K562 (cell line): ENCODE measurements around the gene ASPDH. TPM values are rescaled to one million over a fixed set of nuclear protein-coding genes. Genes with fewer than 3 reads are reported as not detected.
A peak's percentile ranks its signal among the peaks of the same experiment; 100 is the strongest.

ENCODE experiments used
- CBFB ChIP-seq: sonication (generic); formaldehyde crosslinking; IDR thresholded peaks from 2 replicates; pipeline ENCODE4 v1.4.0; 2020; ENCODE audit warnings: mild to moderate bottlenecking, missing genetic modification reagents
- CHCHD3 ChIP-seq: fragments of 250-450 bp; sonication (Bioruptor Pico); IDR thresholded peaks from 2 replicates; pipeline ENCODE4 v2.1.2; 2022; ENCODE audit warnings: mild to moderate bottlenecking
- MTA1 ChIP-seq: fragments of 450-650 bp; IDR thresholded peaks from 2 replicates; pipeline ENCODE4 v1.6.1; 2017; ENCODE audit warnings: borderline replicate concordance
- SRSF7 ChIP-seq: fragments of 200-400 bp; formaldehyde crosslinking; optimal IDR thresholded peaks from 2 replicates; pipeline ENCODE3; 2017; ENCODE audit warnings: mild to moderate bottlenecking, low read depth, low read length
- TAF15 ChIP-seq: fragments of 200-400 bp; formaldehyde crosslinking; IDR thresholded peaks from 2 replicates; pipeline ENCODE4 v1.6.1; 2017; ENCODE audit warnings: mild to moderate bottlenecking, low read depth, low read length, moderate library complexity
- TCFL5 ChIP-seq: fragments of 250-450 bp; sonication (Bioruptor Pico); conservative IDR thresholded peaks from 2 replicates; pipeline ENCODE4 v1.6.1; 2021; ENCODE audit warnings: mild to moderate bottlenecking, moderate library complexity, matching md5 sums
- ZBED1 ChIP-seq: IDR thresholded peaks from 2 replicates; pipeline ENCODE4 v1.6.1; 2014
- polyA plus RNA-seq, 8 experiments: library from polyadenylated mRNA; depleted of rRNA in 4 of 8; stranded (reverse) in 5 of 8; unstranded in 3 of 8; fragments of >200 nt; fragmentation: Nextera tagmentation in 2 of 8; fragmentation: Illumina TruSeq in 1 of 8; extraction: Ambion mirVana in 2 of 8; extraction: Trizol in 1 of 8; gene quantifications; 2 replicates each; pipeline versions ENCODE4 v1.2.1 to v1.2.3, GENCODE V29; 2011 to 2014; ENCODE audit warnings: inconsistent platforms in 1 of 8, missing spikeins in 1 of 8
- total RNA-seq, 7 experiments: library from RNA; depleted of rRNA in 6 of 7; stranded (reverse); fragments of >200 nt in 6 of 7; fragmentation: Illumina TruSeq in 2 of 7; extraction: Trizol in 2 of 7; gene quantifications; 2 replicates each; pipeline versions ENCODE4 v1.2.1 to v1.2.3, GENCODE V29; 2011 to 2021; ENCODE audit warnings: low replicate concordance in 1 of 7
- TF ChIP-seq, protein P1 (sequence below): fragments of 450-650 bp; IDR thresholded peaks from 2 replicates; pipeline ENCODE4 v1.6.1; 2016; ENCODE audit warnings: low read depth
- TF ChIP-seq, protein P2 (sequence below): fragments of 250-450 bp; sonication (Bioruptor Pico); IDR thresholded peaks from 2 replicates; pipeline ENCODE4 v1.4.0; 2020
- TF ChIP-seq, protein P3 (sequence below): sonication (generic); formaldehyde crosslinking; IDR thresholded peaks from 2 replicates; pipeline ENCODE4 v1.5.0; 2020; ENCODE audit warnings: missing genetic modification reagents
- TF ChIP-seq, protein P4 (sequence below): sonication (generic); formaldehyde crosslinking; IDR thresholded peaks from 2 replicates; pipeline ENCODE4 v1.4.0; 2020; ENCODE audit warnings: mild to moderate bottlenecking, missing genetic modification reagents

The ASPDH gene
- total and polyA plus RNA-seq, 9 of the 15 experiments (the other 6 are each of a cell fraction or from before 2014, with no cell fraction given): not detected

DNA sequence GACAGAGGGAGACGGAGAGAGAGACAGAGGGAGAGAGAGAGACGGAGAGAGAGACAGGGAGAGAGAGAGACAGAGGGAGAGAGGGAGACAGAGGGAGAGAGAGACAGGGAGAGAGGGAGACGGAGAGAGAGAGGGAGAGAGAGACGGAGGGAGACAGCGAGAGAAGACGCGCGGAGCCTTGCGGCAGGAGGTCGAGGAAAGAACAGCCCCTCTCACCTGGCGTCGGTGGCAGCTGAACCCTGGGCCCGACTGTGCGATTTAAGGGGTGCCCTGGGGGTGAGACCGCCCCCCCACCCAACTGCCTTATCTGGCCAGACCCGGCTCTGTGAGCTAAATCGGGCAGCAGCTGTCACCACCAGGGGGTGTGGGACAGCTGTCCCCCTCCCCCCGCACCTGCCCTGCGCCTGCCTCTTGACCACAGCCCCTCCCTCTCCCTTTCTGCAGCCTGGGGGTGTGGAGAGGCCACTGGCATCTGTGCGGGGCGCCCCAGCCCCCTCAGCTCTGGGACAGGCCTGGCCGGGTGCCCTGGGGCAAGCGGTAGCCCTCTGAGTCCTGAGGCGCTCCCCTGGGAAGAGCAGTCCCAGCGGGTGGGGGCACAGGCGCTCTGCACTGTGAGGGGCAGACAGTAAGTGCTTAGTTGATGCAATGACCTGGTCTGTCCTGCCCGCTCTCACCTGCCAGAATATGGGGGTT, 13.5 kb downstream of the ASPDH start (continued):
- TF ChIP-seq, protein P1, sequence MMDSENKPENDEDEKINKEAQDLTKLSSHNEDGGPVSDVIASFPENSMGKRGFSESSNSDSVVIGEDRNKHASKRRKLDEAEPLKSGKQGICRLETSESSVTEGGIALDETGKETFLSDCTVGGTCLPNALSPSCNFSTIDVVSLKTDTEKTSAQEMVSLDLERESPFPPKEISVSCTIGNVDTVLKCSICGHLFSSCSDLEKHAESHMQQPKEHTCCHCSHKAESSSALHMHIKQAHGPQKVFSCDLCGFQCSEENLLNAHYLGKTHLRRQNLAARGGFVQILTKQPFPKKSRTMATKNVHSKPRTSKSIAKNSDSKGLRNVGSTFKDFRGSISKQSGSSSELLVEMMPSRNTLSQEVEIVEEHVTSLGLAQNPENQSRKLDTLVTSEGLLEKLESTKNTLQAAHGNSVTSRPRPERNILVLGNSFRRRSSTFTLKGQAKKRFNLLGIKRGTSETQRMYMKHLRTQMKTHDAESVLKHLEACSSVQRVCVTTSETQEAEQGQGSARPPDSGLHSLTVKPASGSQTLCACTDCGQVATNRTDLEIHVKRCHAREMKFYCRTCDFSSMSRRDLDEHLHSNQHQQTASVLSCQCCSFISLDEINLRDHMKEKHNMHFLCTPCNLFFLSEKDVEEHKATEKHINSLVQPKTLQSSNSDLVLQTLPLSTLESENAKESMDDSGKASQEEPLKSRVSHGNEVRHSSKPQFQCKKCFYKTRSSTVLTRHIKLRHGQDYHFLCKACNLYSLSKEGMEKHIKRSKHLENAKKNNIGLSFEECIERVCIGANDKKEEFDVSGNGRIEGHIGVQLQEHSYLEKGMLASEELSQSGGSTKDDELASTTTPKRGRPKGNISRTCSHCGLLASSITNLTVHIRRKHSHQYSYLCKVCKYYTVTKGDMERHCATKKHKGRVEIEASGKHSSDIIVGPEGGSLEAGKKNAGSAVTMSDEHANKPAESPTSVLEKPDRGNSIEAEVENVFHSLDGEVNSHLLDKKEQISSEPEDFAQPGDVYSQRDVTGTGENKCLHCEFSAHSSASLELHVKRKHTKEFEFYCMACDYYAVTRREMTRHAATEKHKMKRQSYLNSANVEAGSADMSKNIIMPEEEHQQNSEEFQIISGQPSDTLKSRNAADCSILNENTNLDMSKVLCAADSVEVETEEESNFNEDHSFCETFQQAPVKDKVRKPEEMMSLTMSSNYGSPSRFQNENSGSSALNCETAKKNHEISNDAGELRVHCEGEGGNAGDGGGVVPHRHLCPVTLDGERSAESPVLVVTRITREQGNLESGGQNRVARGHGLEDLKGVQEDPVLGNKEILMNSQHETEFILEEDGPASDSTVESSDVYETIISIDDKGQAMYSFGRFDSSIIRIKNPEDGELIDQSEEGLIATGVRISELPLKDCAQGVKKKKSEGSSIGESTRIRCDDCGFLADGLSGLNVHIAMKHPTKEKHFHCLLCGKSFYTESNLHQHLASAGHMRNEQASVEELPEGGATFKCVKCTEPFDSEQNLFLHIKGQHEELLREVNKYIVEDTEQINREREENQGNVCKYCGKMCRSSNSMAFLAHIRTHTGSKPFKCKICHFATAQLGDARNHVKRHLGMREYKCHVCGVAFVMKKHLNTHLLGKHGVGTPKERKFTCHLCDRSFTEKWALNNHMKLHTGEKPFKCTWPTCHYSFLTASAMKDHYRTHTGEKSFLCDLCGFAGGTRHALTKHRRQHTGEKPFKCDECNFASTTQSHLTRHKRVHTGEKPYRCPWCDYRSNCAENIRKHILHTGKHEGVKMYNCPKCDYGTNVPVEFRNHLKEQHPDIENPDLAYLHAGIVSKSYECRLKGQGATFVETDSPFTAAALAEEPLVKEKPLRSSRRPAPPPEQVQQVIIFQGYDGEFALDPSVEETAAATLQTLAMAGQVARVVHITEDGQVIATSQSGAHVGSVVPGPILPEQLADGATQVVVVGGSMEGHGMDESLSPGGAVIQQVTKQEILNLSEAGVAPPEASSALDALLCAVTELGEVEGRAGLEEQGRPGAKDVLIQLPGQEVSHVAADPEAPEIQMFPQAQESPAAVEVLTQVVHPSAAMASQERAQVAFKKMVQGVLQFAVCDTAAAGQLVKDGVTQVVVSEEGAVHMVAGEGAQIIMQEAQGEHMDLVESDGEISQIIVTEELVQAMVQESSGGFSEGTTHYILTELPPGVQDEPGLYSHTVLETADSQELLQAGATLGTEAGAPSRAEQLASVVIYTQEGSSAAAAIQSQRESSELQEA: no peak
- TF ChIP-seq TAF15: no peak
- no peak for TF ChIP-seq CHCHD3 (CRISPR knock-in tag)
- 0 out of 2 replicates have a peak, but pooled peaks have one; percentile 38 for TF ChIP-seq MTA1
- TF ChIP-seq, protein P2, sequence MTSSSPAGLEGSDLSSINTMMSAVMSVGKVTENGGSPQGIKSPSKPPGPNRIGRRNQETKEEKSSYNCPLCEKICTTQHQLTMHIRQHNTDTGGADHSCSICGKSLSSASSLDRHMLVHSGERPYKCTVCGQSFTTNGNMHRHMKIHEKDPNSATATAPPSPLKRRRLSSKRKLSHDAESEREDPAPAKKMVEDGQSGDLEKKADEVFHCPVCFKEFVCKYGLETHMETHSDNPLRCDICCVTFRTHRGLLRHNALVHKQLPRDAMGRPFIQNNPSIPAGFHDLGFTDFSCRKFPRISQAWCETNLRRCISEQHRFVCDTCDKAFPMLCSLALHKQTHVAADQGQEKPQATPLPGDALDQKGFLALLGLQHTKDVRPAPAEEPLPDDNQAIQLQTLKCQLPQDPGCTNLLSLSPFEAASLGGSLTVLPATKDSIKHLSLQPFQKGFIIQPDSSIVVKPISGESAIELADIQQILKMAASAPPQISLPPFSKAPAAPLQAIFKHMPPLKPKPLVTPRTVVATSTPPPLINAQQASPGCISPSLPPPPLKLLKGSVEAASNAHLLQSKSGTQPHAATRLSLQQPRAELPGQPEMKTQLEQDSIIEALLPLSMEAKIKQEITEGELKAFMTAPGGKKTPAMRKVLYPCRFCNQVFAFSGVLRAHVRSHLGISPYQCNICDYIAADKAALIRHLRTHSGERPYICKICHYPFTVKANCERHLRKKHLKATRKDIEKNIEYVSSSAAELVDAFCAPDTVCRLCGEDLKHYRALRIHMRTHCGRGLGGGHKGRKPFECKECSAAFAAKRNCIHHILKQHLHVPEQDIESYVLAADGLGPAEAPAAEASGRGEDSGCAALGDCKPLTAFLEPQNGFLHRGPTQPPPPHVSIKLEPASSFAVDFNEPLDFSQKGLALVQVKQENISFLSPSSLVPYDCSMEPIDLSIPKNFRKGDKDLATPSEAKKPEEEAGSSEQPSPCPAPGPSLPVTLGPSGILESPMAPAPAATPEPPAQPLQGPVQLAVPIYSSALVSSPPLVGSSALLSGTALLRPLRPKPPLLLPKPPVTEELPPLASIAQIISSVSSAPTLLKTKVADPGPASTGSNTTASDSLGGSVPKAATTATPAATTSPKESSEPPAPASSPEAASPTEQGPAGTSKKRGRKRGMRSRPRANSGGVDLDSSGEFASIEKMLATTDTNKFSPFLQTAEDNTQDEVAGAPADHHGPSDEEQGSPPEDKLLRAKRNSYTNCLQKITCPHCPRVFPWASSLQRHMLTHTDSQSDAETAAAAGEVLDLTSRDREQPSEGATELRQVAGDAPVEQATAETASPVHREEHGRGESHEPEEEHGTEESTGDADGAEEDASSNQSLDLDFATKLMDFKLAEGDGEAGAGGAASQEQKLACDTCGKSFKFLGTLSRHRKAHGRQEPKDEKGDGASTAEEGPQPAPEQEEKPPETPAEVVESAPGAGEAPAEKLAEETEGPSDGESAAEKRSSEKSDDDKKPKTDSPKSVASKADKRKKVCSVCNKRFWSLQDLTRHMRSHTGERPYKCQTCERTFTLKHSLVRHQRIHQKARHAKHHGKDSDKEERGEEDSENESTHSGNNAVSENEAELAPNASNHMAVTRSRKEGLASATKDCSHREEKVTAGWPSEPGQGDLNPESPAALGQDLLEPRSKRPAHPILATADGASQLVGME: no peak
- no peak for TF ChIP-seq SRSF7
- no peak for TF ChIP-seq TCFL5
- TF ChIP-seq, protein P3, sequence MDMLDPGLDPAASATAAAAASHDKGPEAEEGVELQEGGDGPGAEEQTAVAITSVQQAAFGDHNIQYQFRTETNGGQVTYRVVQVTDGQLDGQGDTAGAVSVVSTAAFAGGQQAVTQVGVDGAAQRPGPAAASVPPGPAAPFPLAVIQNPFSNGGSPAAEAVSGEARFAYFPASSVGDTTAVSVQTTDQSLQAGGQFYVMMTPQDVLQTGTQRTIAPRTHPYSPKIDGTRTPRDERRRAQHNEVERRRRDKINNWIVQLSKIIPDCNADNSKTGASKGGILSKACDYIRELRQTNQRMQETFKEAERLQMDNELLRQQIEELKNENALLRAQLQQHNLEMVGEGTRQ (CRISPR knock-in tag): no peak
- TF ChIP-seq CBFB (CRISPR knock-in tag): no peak
- TF ChIP-seq ZBED1: no peak
- TF ChIP-seq, protein P4, sequence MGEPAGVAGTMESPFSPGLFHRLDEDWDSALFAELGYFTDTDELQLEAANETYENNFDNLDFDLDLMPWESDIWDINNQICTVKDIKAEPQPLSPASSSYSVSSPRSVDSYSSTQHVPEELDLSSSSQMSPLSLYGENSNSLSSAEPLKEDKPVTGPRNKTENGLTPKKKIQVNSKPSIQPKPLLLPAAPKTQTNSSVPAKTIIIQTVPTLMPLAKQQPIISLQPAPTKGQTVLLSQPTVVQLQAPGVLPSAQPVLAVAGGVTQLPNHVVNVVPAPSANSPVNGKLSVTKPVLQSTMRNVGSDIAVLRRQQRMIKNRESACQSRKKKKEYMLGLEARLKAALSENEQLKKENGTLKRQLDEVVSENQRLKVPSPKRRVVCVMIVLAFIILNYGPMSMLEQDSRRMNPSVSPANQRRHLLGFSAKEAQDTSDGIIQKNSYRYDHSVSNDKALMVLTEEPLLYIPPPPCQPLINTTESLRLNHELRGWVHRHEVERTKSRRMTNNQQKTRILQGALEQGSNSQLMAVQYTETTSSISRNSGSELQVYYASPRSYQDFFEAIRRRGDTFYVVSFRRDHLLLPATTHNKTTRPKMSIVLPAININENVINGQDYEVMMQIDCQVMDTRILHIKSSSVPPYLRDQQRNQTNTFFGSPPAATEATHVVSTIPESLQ: no peak
